Sigmoid colon (tissue), 4 donors: ENCODE data around the gene PDE1C.

Experiments
- CTCF ChIP-seq, 4 experiments: fragments of 450-650 bp in 3 of 4; fragments of 200-600 bp in 1 of 4; IDR thresholded peaks; one replicate each; pipeline ENCODE4 v1.5.1; 2016 to 2019; ENCODE audit warnings: antibody characterized with exemption in 4 of 4, mild to moderate bottlenecking in 3 of 4, moderate library complexity in 2 of 4
- EP300 ChIP-seq, 4 donors: sonication (generic); formaldehyde crosslinking; IDR thresholded peaks; one replicate each; pipeline ENCODE4 v1.6.1; 2017; ENCODE audit warnings: antibody characterized with exemption in 4 of 4
- POLR2A ChIP-seq, 2 donors: fragments of 450-650 bp; IDR thresholded peaks; one replicate each; pipeline ENCODE4 v1.6.1; 2016; ENCODE audit warnings: antibody characterized with exemption in 2 of 2, mild to moderate bottlenecking in 2 of 2, moderate library complexity in 2 of 2
- POLR2AphosphoS5 ChIP-seq, 4 donors: sonication (generic); formaldehyde crosslinking; IDR thresholded peaks; one replicate each; pipeline ENCODE4 v1.6.1; 2017; ENCODE audit warnings: antibody characterized with exemption in 4 of 4

GRCh38 chr7:32043688-32044087, 26.5 kb downstream of the PDE1C start:
- no peak for TF ChIP-seq POLR2A (IDR thresholded peaks at IDR 0.05)
- no peak for TF ChIP-seq POLR2AphosphoS5 (IDR thresholded peaks at IDR 0.05)
- TF ChIP-seq EP300 (IDR thresholded peaks at IDR 0.05): no peak
- no peak for TF ChIP-seq CTCF (IDR thresholded peaks at IDR 0.05)
